Cortex of kidney (tissue), 1 donor: Measurements from ENCODE around the gene TNS1.

Experiments
- DNase-seq: peaks from one replicate; lab custom pipeline; 2025; lab: John Stamatoyannopoulos, UW

The TNS1 gene

GRCh38 chr2:217848351-217848957, 154.3 kb downstream of the TNS1 start:
- no peak for DNase-seq

GRCh38 chr2:217847552-217848350, 155.0 kb downstream of the TNS1 start:
- no peak for DNase-seq

GRCh38 chr2:217847115-217847514, 155.7 kb downstream of the TNS1 start:
- DNase-seq, result no peak

GRCh38 chr2:217846321-217846743, 156.5 kb downstream of the TNS1 start:
- DNase-seq, result no peak

- no peak for DNase-seq
Observed at GRCh38 chr2:217845301-217845700, 157.5 kb downstream of the TNS1 start.

GRCh38 chr2:217844696-217845095, 158.1 kb downstream of the TNS1 start:
- DNase-seq, result no peak

GRCh38 chr2:217843324-217843723, 159.5 kb downstream of the TNS1 start:
- DNase-seq, result no peak

GRCh38 chr2:217842017-217842416, 160.8 kb downstream of the TNS1 start:
- no peak for DNase-seq

GRCh38 chr2:217840522-217840921, 162.3 kb downstream of the TNS1 start:
- no peak for DNase-seq

- no peak for DNase-seq
Observed at GRCh38 chr2:217839750-217840107, 163.1 kb downstream of the TNS1 start.

GRCh38 chr2:217839073-217839749, 163.6 kb downstream of the TNS1 start:
- DNase-seq, result no peak

GRCh38 chr2:217838409-217838831, 164.4 kb downstream of the TNS1 start:
- no peak for DNase-seq

- no peak for DNase-seq
Observed at GRCh38 chr2:217837530-217837929, 165.3 kb downstream of the TNS1 start.

GRCh38 chr2:217836901-217837491, 165.8 kb downstream of the TNS1 start:
- no peak for DNase-seq

- no peak for DNase-seq
Observed at GRCh38 chr2:217835931-217836891, 166.6 kb downstream of the TNS1 start.

GRCh38 chr2:217834744-217835513, 167.9 kb downstream of the TNS1 start:
- DNase-seq, result no peak

GRCh38 chr2:217834057-217834620, 168.7 kb downstream of the TNS1 start:
- no peak for DNase-seq

GRCh38 chr2:217833439-217833838, 169.4 kb downstream of the TNS1 start:
- DNase-seq, result no peak

- DNase-seq, result no peak
Observed at GRCh38 chr2:217832987-217833386, 169.8 kb downstream of the TNS1 start.

GRCh38 chr2:217832115-217832514, 170.7 kb downstream of the TNS1 start:
- DNase-seq, result no peak
